Activated T-cell treated with anti-CD3 and anti-CD28 coated beads, Interleukin-2, amount 50 U/mL, for 4 hours (primary cell): ENCODE results near the gene SLC34A3. TPM values are rescaled to one million over a fixed set of nuclear protein-coding genes. Genes with fewer than 3 reads are reported as not detected.
A peak's percentile ranks its signal among the peaks of the same experiment; 100 is the strongest.

Experiments used
- ATAC-seq, 2 donors: fragments of 200-7000 bp; cut with Tn5 transposase; one replicate each; pipeline ENCODE4 v1.10.0; 2021
- DNase-seq: peaks from one replicate; pipeline ENCODE4 v3.0.0-alpha.2; 2020
- H3K27me3 Mint-ChIP-seq: one replicate; pipeline ENCODE4 v1.8.0; 2021; ENCODE audit warnings: low read depth, mixed read lengths
- H3K36me3 Mint-ChIP-seq: one replicate; pipeline ENCODE4 v1.8.0; 2022; ENCODE audit warnings: mixed read lengths; ENCODE audit not compliant: insufficient read depth
- H3K4me1 Mint-ChIP-seq: one replicate; pipeline ENCODE4 v1.8.0; 2021; ENCODE audit warnings: low read depth, mixed read lengths
- H3K4me3 Mint-ChIP-seq: one replicate; pipeline ENCODE4 v1.8.0; 2021; ENCODE audit warnings: mild to moderate bottlenecking, moderate library complexity, mixed read lengths
- H3K9me3 Mint-ChIP-seq: one replicate; pipeline ENCODE4 v1.8.0; 2021; ENCODE audit warnings: mixed read lengths
- total RNA-seq, 3 donors: library from RNA; stranded (reverse); gene quantifications; one replicate each; pipeline ENCODE4 v1.2.1, GENCODE V29; 2021

SLC34A3 gene
- total RNA-seq, 3 donors from 2014 or later: not detected

DNA sequence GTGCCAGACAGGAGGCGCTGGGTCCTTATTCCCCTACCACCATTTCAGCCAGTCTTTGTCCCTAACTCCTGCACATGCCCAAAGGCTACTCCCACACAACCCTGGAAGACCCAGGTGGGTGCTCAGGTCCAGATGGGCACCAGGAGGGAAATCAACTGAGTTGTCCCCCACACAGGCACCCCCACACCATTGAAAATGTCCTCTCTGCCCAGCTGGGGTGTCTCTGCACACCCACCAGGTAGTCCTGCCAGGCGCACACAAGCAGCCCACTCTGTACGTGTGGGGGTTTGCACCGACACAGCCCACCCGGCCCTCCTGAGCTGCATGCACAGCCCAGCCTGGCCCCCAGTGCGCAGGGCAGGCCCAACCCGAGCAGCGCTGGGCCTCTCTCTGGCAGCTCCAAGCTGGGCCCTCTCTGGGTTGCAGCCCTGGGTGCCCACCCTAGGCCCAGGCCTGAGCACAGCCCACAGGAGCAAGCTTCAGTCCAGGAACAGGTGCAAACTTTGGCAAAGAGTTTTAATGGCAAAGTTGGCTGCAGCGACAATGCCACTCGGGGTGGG lies 10.9 kb upstream of the SLC34A3 start:
- DNase-seq: no peak
- Mint-ChIP-seq H3K27me3 (no peaks in the 10 kb centered on the region), H3K36me3 (peaks cover 2% of the 10 kb centered on the region), H3K9me3 (no peaks in the 10 kb centered on the region), H3K4me3 (no peak overlapping the region), H3K4me1 (peaks cover 5% of the 10 kb centered on the region)
- no peak for ATAC-seq

DNA sequence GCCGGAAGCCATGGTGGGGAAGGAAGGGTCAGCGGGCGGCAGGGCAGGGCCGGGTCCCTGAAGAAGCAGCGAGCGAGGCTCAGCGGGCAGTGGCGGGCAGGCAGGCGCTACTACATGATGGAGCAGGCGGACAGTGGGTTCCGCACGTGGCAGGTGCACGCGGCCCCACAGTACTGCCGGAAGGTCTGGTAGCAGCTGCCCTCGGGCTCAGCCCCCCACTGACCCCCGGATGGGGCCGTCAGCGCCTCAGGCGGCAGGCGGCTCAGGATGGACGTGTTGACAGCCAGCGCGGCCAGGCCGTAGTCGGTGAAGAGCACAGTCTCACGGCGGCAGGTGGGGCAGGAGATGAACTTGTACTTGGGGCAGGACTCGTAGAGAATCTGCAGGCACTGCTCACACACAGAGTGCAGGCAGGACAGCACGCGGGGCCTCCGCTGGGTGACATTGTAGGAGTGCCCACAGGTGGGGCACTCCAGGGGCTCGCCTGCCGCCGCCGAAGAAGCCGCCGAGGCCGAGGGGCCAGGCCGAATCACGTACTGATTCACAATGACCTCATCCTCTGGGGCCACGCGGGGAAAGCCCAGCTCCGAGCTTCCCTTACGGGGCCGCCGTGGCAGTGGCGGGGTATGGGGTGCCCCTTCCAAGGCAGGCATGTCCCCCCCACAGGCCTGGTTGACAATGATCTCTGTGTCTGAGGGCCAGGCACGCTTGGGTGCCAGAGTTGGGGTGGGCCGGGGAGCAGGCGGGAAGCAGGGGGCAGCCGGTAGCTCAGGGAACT lies 10.2 kb upstream of the SLC34A3 start:
- Mint-ChIP-seq H3K9me3 (no peaks in the 10 kb centered on the region), H3K4me3 (peak overlapping the region; percentile 27), H3K27me3 (no peaks in the 10 kb centered on the region), H3K4me1 (peaks cover 5% of the 10 kb centered on the region), H3K36me3 (peaks cover under 1% of the 10 kb centered on the region)
- no peak for ATAC-seq
- DNase-seq: no peak

DNA sequence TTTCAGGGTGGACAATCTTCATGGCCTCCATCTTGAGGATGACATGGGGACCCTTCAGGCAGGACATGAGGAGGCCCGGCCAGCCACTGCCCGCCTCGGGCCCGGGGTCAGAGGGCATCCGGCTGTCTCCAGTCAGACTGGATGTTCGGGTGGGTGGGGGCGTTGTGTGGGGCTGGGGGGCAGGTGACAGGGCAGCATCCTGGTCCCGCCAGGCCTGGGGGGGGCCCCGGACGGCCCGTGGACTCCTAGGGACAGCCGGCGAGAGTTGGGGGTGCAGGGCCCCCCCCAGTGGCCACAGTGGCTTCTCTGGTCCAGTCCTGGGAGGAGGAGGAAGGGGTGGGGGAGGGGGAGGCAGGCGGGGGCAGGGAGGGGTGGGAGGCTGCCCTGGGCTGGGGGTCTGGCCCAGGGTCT lies 9.6 kb upstream of the SLC34A3 start:
- Mint-ChIP-seq H3K4me1 (peaks cover 5% of the 10 kb centered on the region), H3K9me3 (no peaks in the 10 kb centered on the region), H3K36me3 (no peaks in the 10 kb centered on the region), H3K4me3 (peak overlapping the region; percentile 27), H3K27me3 (no peaks in the 10 kb centered on the region)
- DNase-seq: no peak
- ATAC-seq: no peak

DNA sequence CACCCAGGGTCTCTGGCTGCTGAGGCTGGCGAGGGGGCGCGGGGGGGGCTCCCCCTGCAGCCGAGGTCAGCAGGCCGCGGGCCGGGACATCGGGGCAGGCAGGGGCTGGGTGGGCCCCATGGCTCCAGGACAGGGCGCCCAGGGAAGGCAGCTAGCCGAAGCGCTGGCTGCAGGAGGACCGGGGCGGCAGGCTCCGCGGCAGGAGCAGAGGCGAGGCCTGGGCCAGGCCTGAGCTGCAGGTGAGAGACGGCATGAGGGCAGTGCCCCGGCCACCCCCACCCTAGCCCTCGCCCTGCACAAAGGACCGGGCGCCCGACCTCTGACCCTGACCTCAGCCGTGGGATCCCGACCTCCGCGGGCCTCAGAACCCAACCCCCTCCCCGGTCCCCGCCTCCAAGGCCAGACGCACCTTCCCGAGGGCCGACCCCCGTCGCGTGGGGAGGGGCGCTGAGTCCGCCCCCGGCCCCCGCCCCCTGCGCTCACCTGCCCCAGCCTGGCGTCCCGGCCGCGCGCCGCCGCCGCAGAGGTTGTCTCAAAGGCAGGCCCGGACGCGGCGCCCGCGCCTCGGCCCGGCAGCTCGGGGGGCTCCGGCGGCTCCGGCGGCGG lies 9.1 kb upstream of the SLC34A3 start:
- Mint-ChIP-seq H3K4me1 (peaks cover 5% of the 10 kb centered on the region), H3K36me3 (no peaks in the 10 kb centered on the region), H3K27me3 (no peaks in the 10 kb centered on the region), H3K9me3 (no peaks in the 10 kb centered on the region), H3K4me3 (no peak overlapping the region)
- no peak for ATAC-seq
- no peak for DNase-seq

DNA sequence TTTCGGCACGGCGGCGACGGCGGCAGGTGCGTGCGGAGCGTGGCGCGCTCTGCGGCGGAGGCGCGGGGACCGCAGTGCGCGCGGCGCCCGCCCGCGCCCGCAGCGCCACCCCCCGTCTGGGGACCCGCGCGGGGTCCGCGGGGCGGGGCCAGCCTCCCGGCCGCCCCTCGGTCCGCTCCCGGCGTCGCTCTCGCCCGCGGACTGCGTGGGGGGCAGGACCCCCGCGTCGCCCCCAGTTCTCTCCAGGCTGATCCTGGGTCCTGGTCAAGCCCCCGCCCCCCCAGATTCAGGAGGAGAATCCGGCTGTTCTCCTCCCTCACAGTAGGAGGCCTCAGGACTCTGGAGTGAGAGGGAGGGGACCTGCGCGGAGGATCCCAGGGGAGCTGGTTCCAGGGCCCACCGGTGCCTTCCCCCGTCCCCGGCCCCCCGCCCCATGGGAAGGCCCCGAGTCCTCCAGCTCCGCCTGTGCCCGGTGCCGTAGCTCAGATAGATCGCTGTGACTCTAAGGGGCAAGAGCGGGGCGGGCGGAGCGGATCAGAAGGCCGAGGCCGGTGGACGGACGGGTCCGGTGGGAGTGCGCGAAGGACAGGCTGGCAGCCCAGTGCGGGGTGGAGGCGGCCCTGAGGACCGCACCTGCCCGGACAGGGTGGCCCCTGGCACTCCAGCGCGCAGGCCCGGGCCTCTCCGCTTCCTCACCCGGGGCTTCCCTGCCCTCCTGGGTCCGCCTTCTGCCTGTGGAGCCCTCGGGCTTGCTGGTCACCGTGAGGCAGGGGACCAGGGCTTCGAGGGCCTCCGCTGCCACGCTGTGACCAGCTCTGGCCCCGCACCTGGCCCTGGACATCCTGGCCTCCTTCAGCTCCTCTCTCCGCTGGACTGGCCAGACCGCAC lies 8.3 kb upstream of the SLC34A3 start, which contains the start of gene RNF208:
Gene RNF208 (minus strand): TSS at position 51 of the 888 bp plus-strand sequence. CDS start 1,028 bp downstream, outside the sequence.
- peak within 1 kb of the TSS; percentile 79 for H3K4me3 Mint-ChIP-seq
- ATAC-seq (peak in 1 of 2 donors; percentile 5), DNase-seq (no peak)

DNA sequence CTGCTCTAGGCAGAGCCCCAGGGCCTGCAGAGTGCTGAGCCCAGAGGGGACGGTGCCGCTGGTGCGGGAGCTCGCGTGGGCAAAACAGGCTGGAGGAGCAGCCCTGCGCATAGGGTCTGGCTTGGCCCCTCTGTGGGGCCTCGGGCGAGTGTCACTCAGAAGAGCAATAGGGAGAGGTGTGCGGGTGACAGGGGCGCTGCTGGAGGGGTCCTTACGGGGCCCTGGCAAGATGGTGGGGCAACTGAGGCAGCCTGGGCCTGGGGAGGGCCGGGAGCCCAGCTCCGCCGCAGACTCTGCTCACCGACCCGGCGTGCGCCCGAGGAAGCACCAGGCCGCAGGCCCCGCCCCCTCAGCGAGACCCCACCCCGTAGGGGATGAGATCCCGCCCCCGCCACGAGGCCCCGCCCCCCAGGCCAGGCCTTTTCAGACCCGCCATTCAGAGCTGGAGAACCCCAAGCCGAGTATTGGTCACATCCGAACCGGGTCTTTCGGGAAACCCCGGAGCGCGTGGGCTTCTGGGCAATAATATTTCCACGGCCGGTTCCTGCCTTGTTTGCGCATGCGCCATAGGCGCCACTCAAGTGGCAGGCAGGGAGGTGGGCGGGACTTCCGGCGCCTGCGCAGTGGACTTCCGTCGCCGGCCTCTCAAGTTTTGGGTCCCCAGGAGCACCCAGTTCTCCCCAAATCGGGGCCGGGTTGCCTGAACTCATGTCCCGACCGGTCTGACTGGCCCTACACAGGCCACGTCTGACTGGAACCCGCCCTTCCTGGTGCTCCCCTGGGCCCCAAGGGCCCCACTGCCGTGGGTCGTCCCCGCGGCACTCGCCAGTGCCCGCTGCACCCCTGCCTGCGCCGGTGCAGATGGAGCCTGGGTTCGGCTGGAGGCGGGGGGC lies 7.4 kb upstream of the SLC34A3 start:
- ATAC-seq (peak; percentile 90 to 91), DNase-seq (peak; percentile 98)
- H3K9me3 Mint-ChIP-seq: no peaks in the 10 kb centered on the region
- H3K27me3 Mint-ChIP-seq: peaks cover 3% of the 10 kb centered on the region
- peaks cover 8% of the 10 kb centered on the region for H3K4me1 Mint-ChIP-seq
- no peaks in the 10 kb centered on the region for H3K36me3 Mint-ChIP-seq
- peak overlapping the region; percentile 79 for H3K4me3 Mint-ChIP-seq

More for the DNA sequence above, 8.3 kb upstream of the SLC34A3 start, which contains the start of gene RNF208:
- H3K36me3 Mint-ChIP-seq: no peaks in the 10 kb centered on the region
- H3K4me1 Mint-ChIP-seq: peaks cover 6% of the 10 kb centered on the region
- H3K9me3 Mint-ChIP-seq: no peaks in the 10 kb centered on the region
- H3K27me3 Mint-ChIP-seq: no peaks in the 10 kb centered on the region

DNA sequence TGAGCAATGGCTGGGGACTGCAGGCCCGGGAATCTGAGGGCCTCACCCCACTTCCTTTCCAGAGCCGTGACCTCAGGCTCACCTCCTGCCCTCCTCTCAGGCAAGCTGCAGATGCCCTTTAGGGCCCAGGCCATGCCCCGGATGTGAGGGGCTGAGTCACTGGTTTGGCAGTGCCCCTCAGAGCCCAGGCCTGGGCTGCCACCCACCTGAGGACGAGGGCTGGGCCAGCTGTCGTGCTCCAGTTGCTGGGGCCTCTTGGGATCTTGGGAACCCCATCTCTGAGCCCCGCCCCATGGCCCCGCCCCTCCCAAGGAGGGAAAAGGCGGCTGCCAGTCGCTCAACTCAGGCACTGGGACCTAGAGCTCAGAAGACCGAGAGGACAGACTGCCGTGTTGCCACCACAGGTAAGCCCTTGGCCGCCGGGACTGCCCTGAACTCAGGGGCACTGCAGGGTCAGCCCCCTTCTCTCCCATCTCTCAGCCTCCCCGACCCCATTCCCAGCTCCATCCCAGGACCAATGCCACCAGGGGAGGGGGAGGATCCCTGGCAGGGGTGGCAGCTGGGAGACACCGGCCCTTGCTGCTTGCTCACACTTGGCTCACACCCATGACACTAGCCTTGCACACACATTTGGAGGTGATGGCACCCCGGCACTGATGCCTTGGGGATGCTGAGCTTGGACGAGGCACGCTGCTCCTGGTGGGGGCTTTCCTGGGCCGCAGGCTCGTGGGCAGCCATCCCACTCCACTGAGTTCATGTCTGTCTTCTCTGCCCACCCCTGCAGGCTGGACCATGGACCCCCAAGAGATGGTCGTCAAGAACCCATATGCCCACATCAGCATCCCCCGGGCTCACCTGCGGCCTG lies 5.6 kb upstream of the SLC34A3 start, which contains the start of gene CYSRT1:
Gene CYSRT1 (plus strand): TSS at position 345 of the 865 bp plus-strand sequence. CDS start 448 bp downstream, at position 793.
- no peaks in the 10 kb centered on the region for H3K9me3 Mint-ChIP-seq
- ATAC-seq: no peak
- H3K27me3 Mint-ChIP-seq: peaks cover 6% of the 10 kb centered on the region
- no peaks in the 10 kb centered on the region for H3K36me3 Mint-ChIP-seq
- peak within 1 kb of the TSS; percentile 79 for H3K4me3 Mint-ChIP-seq
- no peak for DNase-seq
- peaks cover 8% of the 10 kb centered on the region for H3K4me1 Mint-ChIP-seq

DNA sequence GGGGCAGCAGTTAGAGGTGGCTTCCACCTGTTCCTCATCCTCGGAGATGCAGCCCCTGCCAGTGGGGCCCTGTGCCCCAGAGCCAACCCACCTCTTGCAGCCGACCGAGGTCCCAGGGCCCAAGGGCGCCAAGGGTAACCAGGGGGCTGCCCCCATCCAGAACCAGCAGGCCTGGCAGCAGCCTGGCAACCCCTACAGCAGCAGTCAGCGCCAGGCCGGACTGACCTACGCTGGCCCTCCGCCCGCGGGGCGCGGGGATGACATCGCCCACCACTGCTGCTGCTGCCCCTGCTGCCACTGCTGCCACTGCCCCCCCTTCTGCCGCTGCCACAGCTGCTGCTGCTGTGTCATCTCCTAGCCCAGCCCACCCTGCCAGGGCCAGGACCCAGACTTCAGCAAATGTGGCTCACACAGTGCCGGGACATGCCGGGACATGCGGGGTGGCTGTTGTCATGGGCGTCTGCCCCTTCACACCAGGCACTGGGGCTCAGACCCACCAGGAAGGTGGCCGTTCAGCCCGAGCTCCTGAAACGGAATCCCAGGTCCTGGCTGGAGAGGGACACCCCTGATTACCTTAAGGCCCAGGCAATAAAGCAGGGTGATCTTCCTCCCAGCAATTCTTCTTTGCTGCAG lies 4.9 kb upstream of the SLC34A3 start:
- Mint-ChIP-seq H3K4me3 (no peak overlapping the region), H3K4me1 (peaks cover 8% of the 10 kb centered on the region), H3K36me3 (no peaks in the 10 kb centered on the region), H3K27me3 (peaks cover 6% of the 10 kb centered on the region), H3K9me3 (no peaks in the 10 kb centered on the region)
- ATAC-seq (no peak), DNase-seq (no peak)

DNA sequence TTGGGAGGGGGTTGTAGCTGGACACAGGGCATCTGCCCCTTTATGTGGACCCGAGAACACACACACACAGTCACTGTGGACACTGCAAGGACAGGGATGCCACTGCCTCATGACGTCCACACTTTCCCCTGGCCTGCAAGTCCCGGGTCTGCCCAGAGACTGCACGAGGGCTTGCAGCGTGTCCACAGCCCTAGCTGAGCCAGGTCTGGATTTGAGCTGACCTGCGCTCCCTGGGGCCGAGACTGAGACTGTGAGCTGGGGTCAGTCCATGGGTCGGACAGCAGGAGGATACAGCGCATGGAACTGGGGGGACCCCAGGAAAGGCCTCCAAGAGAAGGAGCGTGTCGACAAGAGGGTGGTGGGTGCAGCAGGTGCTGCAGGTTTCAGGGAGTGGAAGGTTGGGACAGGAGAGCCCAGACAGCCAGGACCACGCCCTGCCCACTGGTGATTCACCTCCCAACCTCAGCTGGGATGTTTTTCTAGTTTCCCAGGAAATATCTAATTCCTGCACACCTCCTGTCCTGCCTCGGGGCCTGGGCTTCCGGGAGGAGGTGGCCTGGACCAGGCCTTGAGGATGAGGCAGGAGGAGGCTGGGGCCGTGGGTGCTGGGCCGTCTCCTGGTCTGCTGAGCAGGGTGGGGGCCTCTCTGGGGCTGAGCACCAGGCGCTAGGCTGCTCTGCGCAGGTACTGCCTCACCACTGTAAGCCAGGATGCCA lies 4.2 kb upstream of the SLC34A3 start:
- ATAC-seq (no peak), DNase-seq (no peak)
- Mint-ChIP-seq H3K9me3 (no peaks in the 10 kb centered on the region), H3K27me3 (peaks cover 6% of the 10 kb centered on the region), H3K36me3 (no peaks in the 10 kb centered on the region), H3K4me1 (peaks cover 8% of the 10 kb centered on the region), H3K4me3 (no peak overlapping the region)

DNA sequence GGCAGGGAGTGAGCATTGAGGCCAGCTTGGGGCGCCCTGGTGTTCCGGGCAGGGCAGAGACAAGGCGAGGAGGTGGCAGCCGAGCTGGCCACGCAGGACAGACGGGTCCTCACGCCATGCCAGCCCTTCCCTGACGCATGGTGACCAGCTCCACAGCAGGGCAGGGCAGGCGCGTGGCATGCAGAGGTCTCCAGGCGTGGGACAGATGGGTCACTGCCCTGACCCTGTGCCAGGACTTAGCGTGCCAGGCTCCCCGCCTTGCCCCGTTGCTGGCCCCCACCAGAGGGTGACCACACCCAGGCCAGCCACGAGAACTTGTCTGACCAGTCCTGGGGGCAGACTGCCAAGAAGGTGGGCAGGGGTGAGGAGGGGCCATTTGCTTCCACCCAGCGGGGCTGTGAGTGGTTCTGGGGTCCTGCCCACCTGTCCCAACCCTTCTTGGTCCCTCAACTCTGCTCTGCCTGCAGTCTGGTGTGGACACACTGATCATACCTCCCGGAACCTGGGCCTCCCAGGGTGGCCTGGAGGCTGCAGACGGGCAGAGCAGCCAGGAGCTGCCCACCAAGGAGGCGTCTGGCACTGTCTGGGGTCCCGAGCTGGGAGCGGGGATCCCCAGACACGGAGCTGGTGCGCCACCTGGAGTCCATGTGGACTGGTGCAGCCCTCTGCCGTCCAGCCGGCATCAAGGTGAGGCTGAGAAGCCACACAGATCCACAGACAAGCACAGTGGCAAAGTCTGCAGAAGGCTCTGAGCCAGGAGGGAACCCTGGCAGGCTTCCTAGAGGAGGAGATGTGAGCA lies 3.4 kb upstream of the SLC34A3 start, which contains the start of gene RNF224:
Gene RNF224 (plus strand): TSS at position 449 of the 799 bp plus-strand sequence. CDS start 834 bp downstream, outside the sequence.
- no peaks in the 10 kb centered on the region for H3K9me3 Mint-ChIP-seq
- H3K4me1 Mint-ChIP-seq: peaks cover 8% of the 10 kb centered on the region
- peaks cover 8% of the 10 kb centered on the region for H3K27me3 Mint-ChIP-seq
- H3K36me3 Mint-ChIP-seq: no peaks in the 10 kb centered on the region
- DNase-seq (peak; percentile 78), ATAC-seq (peak; percentile 47 to 49)
- H3K4me3 Mint-ChIP-seq: no peak within 1 kb of the TSS

DNA sequence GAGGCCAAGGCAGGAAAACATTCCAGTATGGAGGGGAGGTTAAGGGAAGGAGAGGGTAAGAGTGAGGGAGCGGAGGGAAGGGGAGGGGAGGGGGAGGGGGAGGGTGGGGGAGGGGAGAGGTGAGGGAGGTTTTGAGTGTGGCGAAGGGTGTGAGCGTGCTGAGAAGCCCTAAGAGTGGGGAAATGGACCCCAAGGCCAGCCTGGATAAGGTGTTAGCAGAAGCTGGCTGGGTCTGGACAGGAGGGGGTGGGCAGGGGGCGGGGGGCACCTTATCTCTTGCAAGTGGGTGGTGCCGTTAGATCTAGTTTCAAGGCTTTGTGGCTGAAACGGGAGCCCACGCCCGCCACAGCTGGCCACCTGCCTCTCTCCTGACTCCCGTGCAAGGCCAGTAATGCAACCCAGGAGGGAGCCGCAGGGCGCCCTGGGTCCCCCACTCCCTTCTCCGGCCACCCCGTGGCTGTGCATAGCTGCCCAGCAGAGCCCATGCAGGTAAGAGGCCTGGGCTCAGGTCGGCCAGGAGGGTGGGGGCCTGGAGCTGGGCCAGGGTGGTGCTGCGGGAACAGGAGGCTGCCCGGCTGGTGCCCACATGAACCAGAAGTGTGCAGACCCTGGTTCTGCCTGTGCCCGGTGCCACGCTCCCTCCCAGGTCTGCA lies 2.7 kb upstream of the SLC34A3 start:
- ATAC-seq (no peak), DNase-seq (no peak)
- Mint-ChIP-seq H3K4me1 (peaks cover 7% of the 10 kb centered on the region), H3K36me3 (no peaks in the 10 kb centered on the region), H3K9me3 (no peaks in the 10 kb centered on the region), H3K27me3 (peaks cover 8% of the 10 kb centered on the region), H3K4me3 (no peak overlapping the region)
